Epithelial cell of proximal tubule (primary cell): Measurements from ENCODE around the gene CHD2. TPM values are rescaled to one million over a fixed set of nuclear protein-coding genes. Genes with fewer than 3 reads are reported as not detected.
A peak's percentile ranks its signal among the peaks of the same experiment; 100 is the strongest.

Experiments
- DNase-seq: peaks from one replicate; pipeline ENCODE4 v3.0.0-alpha.2; 2011; ENCODE audit warnings: low read depth
- H3K4me3 ChIP-seq: 2 replicates; pipeline ENCODE4 v1.5.1; 2011; ENCODE audit warnings: low read depth, mild to moderate bottlenecking, low read length
- total RNA-seq: library from RNA; depleted of rRNA; stranded (reverse); fragments of >200 nt; gene quantifications from 2 replicates; pipeline ENCODE4 v1.2.3, GENCODE V29; 2015
- TF ChIP-seq, protein P1 (sequence below): conservative IDR thresholded peaks from 2 replicates; pipeline ENCODE4 v1.5.1; 2012; ENCODE audit warnings: low read depth, mild to moderate bottlenecking, low read length

Gene CHD2
- total RNA-seq, 1 donor from 2014 or later = 26.5 TPM

DNA sequence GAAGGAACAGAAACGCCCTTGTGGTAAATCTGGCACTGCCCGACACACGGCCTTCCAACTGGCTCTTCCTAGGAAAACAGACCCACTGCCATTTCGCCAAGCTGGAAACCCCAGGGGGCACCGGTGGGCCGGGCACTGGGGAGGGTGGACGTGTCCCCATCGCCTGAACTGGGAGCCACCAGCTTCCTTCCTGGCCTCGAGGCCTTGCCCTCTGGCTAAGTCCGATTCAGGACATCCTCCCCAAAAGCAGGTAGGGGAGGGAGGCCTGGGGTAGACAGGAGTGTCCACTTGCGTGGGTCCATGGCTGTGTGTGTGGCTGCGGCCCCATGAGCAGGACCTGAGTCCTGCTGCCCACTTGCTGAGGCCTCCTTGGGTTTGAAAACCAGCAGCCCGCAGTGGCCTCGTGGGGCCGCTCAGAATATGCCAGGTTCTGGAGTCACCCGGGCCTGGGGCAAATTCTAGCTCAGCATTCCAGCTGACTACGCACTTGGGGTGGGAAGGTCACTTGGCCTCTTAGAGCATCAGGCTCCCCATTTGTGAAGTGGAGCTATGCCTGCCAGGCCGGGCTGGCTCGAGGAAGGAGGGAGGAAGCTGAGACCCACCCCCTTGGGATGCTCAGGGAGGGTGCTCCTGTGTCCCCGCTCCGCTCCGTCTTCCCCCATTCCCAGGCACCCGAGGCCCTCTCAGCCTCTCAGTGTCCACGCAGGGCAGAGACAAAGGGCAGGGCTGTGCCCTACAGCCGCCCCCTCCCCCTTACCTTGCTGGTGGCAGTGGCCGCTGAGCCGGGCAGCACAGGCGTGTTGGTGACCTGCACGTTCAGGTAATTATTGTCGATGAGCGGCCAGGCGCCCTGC, 151.3 kb downstream of the CHD2 start:
- DNase-seq = no peak
- no peak overlapping the region for H3K4me3 ChIP-seq
- TF ChIP-seq, protein P1, sequence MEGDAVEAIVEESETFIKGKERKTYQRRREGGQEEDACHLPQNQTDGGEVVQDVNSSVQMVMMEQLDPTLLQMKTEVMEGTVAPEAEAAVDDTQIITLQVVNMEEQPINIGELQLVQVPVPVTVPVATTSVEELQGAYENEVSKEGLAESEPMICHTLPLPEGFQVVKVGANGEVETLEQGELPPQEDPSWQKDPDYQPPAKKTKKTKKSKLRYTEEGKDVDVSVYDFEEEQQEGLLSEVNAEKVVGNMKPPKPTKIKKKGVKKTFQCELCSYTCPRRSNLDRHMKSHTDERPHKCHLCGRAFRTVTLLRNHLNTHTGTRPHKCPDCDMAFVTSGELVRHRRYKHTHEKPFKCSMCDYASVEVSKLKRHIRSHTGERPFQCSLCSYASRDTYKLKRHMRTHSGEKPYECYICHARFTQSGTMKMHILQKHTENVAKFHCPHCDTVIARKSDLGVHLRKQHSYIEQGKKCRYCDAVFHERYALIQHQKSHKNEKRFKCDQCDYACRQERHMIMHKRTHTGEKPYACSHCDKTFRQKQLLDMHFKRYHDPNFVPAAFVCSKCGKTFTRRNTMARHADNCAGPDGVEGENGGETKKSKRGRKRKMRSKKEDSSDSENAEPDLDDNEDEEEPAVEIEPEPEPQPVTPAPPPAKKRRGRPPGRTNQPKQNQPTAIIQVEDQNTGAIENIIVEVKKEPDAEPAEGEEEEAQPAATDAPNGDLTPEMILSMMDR = no peak

- DNase-seq = no peak
- H3K4me3 ChIP-seq = no peak overlapping the region
- TF ChIP-seq, protein P1 = peak; percentile 24
Observed at GRCh38 chr15:93052090-93052879, 152.2 kb downstream of the CHD2 start.

GRCh38 chr15:93055211-93055610, 155.1 kb downstream of the CHD2 start:
- no peak overlapping the region for H3K4me3 ChIP-seq
- DNase-seq = no peak
- TF ChIP-seq, protein P1 = no peak

DNA sequence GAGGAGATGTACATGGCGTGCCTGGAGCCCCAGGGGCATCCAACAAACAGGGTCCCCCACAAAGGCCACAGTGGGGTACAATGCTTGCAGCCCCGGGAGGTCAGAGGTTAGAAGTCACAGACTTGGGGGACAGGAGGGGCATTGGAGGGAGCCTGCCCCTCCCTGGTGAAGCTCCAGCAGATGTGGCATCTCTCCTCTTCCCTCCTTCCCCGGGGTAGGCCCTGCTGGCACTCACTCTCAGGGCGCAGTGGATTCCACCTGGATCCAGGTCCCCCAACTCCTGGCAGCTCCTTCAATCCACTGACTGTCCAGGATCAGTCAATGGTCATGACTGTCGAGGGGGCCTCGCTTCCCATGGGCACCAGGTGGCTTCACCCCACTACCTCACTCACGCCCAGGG, 156.7 kb downstream of the CHD2 start:
- no peak for DNase-seq
- no peak overlapping the region for H3K4me3 ChIP-seq
- TF ChIP-seq, protein P1 = no peak

DNA sequence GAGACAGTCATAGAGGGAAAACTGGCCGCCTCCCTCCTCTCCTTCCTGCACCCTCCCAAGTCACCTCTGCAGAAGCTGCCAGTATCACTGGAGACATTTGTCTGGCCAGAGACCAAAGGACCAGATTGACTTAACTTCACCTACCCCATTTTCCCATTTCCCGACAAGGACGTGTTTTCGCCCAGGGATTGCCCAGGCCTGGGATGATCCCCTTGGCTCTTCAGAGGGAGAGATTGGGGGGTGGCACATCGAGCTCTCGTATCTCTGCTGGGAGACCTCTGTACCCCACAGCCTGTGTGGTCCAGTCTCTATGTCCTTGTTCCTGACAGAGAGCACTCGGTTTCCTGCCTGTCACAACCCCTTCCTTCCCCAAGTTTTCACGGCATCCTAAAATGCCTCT, 157.5 kb downstream of the CHD2 start:
- H3K4me3 ChIP-seq = no peak overlapping the region
- TF ChIP-seq, protein P1 = no peak
- DNase-seq = no peak

- no peak for DNase-seq
- H3K4me3 ChIP-seq = no peak overlapping the region
- TF ChIP-seq, protein P1 = no peak
Observed at GRCh38 chr15:93058128-93058527, 158.0 kb downstream of the CHD2 start.
